Measurements from ENCODE around the gene MRPL21. TPM values are rescaled to one million over a fixed set of nuclear protein-coding genes. Genes with fewer than 3 reads are reported as not detected.

MRPL21 gene
- total RNA-seq, 2 donors from 2014 or later, result 63.8 to 64.9 TPM

GRCh38 chr11:68863553-68864265 lies 39.9 kb downstream of the MRPL21 start:
- 85 to 99% methylated on average over 2 to 3 of the region's 3 CpGs for WGBS, 2 experiments (ENCODE audit: insufficient coverage in 1 of 2, insufficient read length in 1 of 2)
- no peaks in the 10 kb centered on the region for H3K27me3 Mint-ChIP-seq (ENCODE audit: insufficient read depth)
- no peak for DNase-seq
- no peak overlapping the region for H3K27ac ChIP-seq (ENCODE audit: low read depth, low read length)
- peaks cover 5% of the 10 kb centered on the region for H3K36me3 Mint-ChIP-seq (ENCODE audit: low read depth)
- no peaks in the 10 kb centered on the region for H3K4me1 ChIP-seq (ENCODE audit: control insufficient read depth, insufficient read depth, low read length)
- H3K27ac Mint-ChIP-seq, result no peak overlapping the region
- TF ChIP-seq CTCF (conservative IDR thresholded peaks at IDR 0.05), result no peak
- peaks cover 13% of the 10 kb centered on the region for H3K9me3 ChIP-seq (ENCODE audit: control insufficient read depth, low read length)
- H3K4me3 ChIP-seq (ENCODE audit: low read length), result no peak overlapping the region
- H3K9ac ChIP-seq (ENCODE audit: extremely low read depth, low read length, poor library complexity, severe bottlenecking), result no peak overlapping the region
- no peaks in the 10 kb centered on the region for H3K36me3 ChIP-seq (ENCODE audit: control insufficient read depth, insufficient read depth, low read length)
- peaks cover 8% of the 10 kb centered on the region for H3K4me1 Mint-ChIP-seq
- peaks cover 31% of the 10 kb centered on the region for H3K9me3 Mint-ChIP-seq
- H3K27me3 ChIP-seq (ENCODE audit: control insufficient read depth, insufficient read depth, low read length, poor library complexity, severe bottlenecking), result no peaks in the 10 kb centered on the region
- no peak overlapping the region for H3K4me3 Mint-ChIP-seq

GRCh38 chr11:68862421-68862820 lies 41.2 kb downstream of the MRPL21 start:
- Histone ChIP-seq H3K27ac (ENCODE audit: low read depth, low read length) (no peak overlapping the region), H3K9me3 (ENCODE audit: control insufficient read depth, low read length) (peaks cover 13% of the 10 kb centered on the region), H3K9ac (ENCODE audit: extremely low read depth, low read length, poor library complexity, severe bottlenecking) (no peak overlapping the region), H3K36me3 (ENCODE audit: control insufficient read depth, insufficient read depth, low read length) (no peaks in the 10 kb centered on the region), H3K4me1 (ENCODE audit: control insufficient read depth, insufficient read depth, low read length) (no peaks in the 10 kb centered on the region), H3K27me3 (ENCODE audit: control insufficient read depth, insufficient read depth, low read length, poor library complexity, severe bottlenecking) (no peaks in the 10 kb centered on the region), H3K4me3 (ENCODE audit: low read length) (no peak overlapping the region)
- Mint-ChIP-seq H3K36me3 (ENCODE audit: low read depth) (peaks cover 5% of the 10 kb centered on the region), H3K4me3 (no peak overlapping the region), H3K27ac (no peak overlapping the region), H3K27me3 (ENCODE audit: insufficient read depth) (no peaks in the 10 kb centered on the region), H3K4me1 (no peaks in the 10 kb centered on the region), H3K9me3 (peaks cover 31% of the 10 kb centered on the region)
- TF ChIP-seq CTCF (conservative IDR thresholded peaks at IDR 0.05), result no peak
- no peak for DNase-seq
- 74 to 83% methylated on average over 3 to 6 of the region's 6 CpGs for WGBS, 2 experiments (ENCODE audit: insufficient coverage in 1 of 2, insufficient read length in 1 of 2)

GRCh38 chr11:68859123-68859522 lies 44.5 kb downstream of the MRPL21 start:
- Histone ChIP-seq H3K27ac (ENCODE audit: low read depth, low read length) (no peak overlapping the region), H3K36me3 (ENCODE audit: control insufficient read depth, insufficient read depth, low read length) (no peaks in the 10 kb centered on the region), H3K4me1 (ENCODE audit: control insufficient read depth, insufficient read depth, low read length) (no peaks in the 10 kb centered on the region), H3K4me3 (ENCODE audit: low read length) (no peak overlapping the region), H3K9me3 (ENCODE audit: control insufficient read depth, low read length) (peaks cover 11% of the 10 kb centered on the region), H3K9ac (ENCODE audit: extremely low read depth, low read length, poor library complexity, severe bottlenecking) (no peak overlapping the region), H3K27me3 (ENCODE audit: control insufficient read depth, insufficient read depth, low read length, poor library complexity, severe bottlenecking) (peaks cover 7% of the 10 kb centered on the region)
- Mint-ChIP-seq H3K27me3 (ENCODE audit: insufficient read depth) (peaks cover 3% of the 10 kb centered on the region), H3K4me3 (no peak overlapping the region), H3K27ac (no peak overlapping the region), H3K36me3 (ENCODE audit: low read depth) (peaks cover 5% of the 10 kb centered on the region), H3K4me1 (no peaks in the 10 kb centered on the region), H3K9me3 (peaks cover 29% of the 10 kb centered on the region)
- 84 to 85% methylated on average over 8 of the region's 8 CpGs for WGBS, 2 experiments (ENCODE audit: insufficient coverage in 1 of 2, insufficient read length in 1 of 2)
- TF ChIP-seq CTCF (conservative IDR thresholded peaks at IDR 0.05), result no peak
- no peak for DNase-seq
